ENCODE results near the gene METAP2.
A peak's percentile ranks its signal among the peaks of the same experiment; 100 is the strongest.

METAP2 gene

DNA sequence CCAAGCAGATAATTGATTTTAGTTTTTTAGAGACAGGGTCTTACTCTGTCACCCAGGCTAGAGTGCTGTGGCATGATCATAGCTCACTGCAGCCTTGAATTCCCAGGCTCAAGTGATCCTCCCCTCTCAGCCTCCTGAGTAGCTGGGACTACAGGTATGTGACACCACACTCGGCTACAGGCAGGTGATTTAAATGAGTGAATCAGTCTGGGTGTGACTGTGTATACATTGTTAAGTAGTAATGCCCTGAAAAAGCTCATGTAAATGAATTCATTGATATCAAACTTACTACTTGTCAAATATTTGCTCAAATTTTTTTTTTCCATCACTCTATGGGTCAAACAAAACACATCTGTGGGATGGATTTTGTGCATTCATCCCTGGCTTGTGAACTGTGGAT lies 83.7 kb downstream of the METAP2 start:
- TF ChIP-seq, protein P1, sequence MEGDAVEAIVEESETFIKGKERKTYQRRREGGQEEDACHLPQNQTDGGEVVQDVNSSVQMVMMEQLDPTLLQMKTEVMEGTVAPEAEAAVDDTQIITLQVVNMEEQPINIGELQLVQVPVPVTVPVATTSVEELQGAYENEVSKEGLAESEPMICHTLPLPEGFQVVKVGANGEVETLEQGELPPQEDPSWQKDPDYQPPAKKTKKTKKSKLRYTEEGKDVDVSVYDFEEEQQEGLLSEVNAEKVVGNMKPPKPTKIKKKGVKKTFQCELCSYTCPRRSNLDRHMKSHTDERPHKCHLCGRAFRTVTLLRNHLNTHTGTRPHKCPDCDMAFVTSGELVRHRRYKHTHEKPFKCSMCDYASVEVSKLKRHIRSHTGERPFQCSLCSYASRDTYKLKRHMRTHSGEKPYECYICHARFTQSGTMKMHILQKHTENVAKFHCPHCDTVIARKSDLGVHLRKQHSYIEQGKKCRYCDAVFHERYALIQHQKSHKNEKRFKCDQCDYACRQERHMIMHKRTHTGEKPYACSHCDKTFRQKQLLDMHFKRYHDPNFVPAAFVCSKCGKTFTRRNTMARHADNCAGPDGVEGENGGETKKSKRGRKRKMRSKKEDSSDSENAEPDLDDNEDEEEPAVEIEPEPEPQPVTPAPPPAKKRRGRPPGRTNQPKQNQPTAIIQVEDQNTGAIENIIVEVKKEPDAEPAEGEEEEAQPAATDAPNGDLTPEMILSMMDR (IDR thresholded peaks at IDR 0.05; ENCODE audit: insufficient read depth, low read depth, low read length, missing control alignments): no peak
- no peak overlapping the region for H3K4me3 ChIP-seq (ENCODE audit: low read length)
- DNase-seq (ENCODE audit: low read depth): peak; percentile 46
